GM19372 (cell line): ENCODE measurements around the gene BCL2L1.
A peak's percentile ranks its signal among the peaks of the same experiment; 100 is the strongest.
"Not testable (repeated sequence)": the region's sequence is repeated elsewhere in the genome, so short reads cannot be mapped to it uniquely, and the experiment has no call there.

ENCODE experiments used
- ATAC-seq: cut with Tn5 transposase; IDR thresholded peaks from one replicate; pipeline ENCODE4 v1.9.1; 2021; ENCODE audit warnings: mild to moderate bottlenecking, low read depth, moderate library complexity; ENCODE audit not compliant: unreplicated experiment

The BCL2L1 gene

DNA sequence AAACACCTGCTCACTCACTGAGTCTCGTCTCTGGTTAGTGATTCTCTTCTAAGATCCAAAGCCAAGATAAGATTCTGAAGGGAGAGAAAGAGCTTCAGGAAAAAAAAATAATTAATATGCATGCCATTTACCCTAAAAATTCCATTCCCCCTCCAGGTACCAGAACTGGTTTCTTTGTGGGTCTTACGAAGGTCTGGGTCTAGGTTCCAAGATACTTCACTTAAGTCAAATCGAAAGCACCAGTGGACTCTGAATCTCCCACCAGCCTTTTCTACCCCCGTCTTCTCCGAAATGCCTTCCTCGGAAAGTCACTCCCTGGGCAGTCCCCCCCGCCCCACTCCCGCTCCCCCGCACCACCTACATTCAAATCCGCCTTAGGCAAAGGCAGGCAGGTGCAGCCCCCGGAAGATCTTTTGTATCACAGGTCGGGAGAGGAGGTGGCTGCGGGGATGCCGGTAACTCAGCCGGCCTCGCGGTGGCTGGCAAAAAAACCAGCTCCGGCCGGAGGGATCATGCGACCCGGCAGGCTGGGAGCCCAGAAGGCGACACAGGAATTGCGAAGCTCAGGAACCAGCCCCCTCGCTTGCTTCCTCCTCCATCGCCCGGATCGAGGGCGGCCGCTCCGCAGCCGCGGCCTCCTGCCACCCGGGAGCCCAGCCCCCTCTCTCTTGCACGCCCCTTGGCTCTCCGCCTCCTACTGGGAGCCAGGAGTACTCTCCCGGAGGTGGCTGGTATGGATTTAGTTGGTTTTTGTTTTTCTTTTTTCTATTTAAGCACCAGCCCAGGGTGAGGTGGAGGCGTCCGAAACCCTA lies at the start of gene BCL2L1:
BCL2L1 (minus strand) TSS at position 612 of the 812 bp plus-strand sequence. CDS start 650 bp downstream, outside the sequence.
- no peak for ATAC-seq

DNA sequence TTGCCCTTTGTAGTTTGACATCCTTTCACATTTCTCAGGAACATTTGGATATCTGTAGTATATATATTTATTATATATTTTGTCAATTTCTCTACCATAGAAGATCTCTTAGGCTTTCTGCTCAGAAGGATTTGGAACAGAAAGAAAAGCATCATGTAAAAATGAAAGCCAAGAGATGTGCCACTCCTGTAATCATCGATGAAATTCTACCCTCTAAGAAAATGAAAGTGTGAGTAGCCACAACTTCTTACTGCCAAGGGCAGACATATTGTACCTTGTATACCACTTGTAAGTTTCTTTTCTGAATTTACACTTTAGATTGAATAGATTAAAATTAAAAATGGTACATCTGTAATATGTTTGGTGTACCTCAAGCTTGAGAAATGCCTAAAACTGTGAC lies 47.6 kb upstream of the BCL2L1 start:
- no peak for ATAC-seq

DNA sequence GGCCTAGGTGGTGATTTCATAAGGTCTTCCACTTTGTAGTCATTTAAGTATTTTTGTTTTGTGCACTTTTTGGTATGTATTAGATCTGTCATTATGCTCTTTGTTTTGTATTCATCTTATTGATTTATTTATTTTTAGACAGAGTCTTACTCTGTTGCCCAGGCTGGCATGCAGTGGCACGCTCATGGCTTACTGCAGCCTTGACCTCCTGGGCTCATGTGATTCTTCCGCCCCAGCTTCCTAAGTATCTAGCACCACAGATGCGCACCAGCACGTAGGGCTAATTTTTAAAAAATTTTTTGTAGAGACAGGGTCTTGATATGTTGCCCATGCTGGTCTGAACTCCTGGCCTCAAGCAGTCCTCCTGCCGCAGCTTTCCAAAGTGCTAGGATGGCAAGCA lies 47.0 kb upstream of the BCL2L1 start:
- no peak for ATAC-seq

DNA sequence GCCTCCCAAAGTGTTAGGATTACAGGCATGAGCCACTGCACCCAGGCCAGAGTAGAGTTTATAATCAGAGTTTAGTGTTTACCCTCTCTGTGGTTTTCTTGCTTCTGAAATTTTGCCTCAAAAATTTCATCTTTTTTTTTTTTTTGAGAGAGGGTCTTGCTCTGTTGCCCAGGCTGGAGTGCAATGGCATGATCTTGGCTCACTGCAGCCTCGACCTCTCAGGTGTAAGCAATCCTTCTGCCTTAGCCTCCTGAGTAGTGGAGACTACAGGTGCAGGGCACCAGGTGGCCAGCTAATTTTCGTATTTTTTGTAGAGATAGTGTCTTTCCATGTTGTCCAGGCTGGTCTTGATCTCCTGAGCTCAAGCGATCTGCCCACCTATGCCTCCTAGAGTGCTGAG lies 45.1 kb upstream of the BCL2L1 start:
- no peak for ATAC-seq

DNA sequence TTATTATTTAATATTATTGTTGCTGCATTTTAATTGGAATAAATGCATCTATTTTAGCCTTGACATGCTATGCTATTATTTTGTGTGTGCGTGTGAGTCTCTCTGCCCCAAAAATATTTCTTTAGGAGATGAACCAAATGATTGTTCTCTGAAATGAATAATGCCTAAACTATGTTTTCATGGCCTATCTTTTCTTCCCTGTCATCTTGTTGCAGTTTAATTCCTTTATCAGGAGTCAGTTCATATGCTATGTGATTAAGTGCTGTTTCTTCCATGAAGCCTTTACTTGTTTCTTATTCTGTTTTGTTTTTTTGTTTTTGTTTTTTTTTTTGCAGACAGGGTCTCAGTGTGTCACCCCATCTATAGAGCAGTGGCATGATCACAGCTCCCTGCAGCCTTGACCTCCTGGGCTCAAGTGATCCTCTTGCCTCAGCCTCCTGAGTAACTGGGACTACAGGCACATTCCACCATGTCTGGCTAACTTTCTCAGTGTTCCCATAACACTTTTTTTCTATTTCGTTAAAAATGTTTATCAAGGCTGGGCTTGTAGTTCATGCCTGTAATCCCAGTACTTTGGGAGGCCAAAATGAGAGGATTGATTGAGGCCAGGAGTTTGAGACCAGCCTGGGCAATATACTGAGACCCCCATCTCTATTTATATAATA lies 42.1 kb upstream of the BCL2L1 start:
- ATAC-seq, result no peak

DNA sequence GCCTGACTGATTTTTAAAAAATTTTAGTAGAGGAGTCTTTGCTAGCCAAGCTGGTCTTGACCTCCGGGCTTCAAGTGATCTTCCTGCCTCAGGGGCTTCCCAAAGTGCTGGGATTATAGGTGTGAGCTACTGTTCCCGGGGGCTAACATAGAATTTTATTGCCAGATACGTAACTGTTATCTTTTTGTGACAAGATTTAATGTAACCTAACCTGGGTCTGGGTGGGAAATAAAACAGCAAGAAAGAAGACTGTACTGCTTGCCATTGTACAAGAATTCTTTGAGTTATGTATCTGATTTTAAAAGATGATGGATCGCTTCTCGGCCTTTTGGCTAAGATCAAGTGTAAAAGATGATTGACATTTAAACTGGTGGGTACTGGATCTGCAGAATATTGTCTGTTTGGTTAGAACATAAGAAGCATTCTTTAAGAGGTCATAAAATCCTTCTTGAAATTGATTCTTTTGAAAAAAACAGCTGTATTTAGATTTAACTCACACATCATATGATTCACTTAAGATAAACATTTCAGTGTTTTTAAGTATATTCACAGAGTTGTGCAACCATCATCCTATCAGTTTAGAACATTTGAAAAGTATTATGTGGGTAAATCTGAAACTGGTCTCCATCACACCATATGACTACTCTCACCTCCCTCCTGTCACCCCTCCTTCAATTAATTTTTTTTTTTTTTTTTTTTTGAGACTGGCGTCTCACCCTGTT lies 38.0 kb upstream of the BCL2L1 start:
- no peak for ATAC-seq

DNA sequence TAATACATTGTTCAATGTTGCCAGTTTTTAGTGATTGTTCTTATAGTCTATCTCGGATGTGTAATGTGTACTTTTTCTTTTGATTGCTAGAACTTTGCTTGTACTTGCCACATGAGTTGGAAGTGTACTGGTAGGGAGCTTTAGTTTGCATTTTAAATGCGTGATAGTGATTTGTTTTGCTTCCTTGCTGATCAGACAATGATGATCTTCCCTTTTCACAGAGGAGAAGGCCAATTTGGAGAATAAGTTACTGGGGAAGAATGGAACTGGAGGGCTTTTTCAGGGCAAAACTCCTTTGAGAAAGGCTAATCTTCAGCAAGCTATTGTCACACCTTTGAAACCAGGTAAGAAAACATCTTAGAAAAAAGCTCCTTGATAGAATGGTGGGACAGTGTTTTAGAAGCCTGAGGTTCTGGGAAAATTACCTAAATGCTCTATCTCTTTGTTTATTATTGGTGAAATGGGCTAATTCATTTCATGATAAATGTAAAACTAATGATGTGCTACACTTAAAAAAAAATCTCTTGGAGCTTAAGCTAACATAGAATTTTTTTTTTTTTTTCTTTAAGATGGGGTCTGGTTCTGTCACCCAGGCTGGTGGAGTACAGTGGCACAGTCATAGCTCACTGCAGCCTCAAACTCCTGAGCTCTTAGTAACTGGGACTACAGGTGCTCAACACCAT lies 37.3 kb upstream of the BCL2L1 start:
- ATAC-seq, result no peak

DNA sequence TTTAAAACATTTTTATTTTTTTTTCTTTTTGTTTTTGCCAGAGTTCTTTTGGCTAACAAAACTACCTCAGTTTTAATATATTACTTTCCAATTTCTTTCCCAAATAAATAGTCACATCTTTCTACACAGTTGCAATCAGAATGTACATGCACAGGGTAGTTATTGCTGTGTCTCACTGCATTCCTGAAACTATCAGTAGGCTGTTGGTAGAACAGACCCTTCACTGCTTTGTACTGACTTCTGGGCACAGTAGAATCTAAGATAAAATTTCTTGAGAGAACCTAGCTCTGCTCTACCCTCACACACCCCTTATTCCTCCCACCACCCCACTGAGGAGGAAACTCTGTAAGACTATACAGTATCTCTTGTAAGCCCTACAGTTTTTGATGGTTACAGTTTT lies 36.3 kb upstream of the BCL2L1 start:
- ATAC-seq, result no peak

DNA sequence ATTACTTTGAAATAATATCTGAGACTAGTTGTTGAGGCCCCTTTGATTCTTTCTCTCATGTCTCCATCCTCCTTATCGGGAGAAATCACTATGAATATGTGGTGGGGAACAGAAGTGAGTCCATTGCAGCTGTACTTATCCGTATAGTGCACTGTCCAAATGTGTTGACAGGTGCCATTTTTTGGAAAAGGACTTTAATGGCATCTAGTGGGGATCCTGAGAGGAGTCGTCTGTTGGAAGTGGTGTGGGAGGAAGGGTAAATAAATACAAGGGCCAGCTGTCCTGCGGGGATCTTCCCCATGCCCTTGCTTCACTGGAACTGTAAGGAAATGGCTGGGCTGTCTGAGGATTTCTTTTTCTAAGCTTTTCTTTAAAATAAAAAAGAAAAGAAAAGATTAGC lies 35.9 kb upstream of the BCL2L1 start:
- no peak for ATAC-seq

DNA sequence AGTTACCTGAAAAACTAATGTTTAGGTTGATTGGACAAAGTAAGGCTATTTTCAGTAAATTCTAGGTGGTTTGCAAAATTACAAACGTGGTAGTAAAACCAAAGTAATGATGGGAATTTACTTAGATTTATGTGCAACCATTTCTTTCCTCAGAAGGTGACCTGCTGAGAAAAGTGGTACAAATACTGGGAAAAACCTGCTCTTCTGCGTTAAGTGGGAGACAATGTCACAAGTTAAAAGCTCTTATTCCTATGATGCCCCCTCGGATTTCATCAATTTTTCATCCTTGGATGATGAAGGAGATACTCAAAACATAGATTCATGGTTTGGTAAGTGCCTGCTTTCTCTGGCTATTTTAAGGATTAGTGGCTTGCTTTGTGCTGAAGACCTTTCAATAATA lies 34.6 kb upstream of the BCL2L1 start:
- no peak for ATAC-seq

DNA sequence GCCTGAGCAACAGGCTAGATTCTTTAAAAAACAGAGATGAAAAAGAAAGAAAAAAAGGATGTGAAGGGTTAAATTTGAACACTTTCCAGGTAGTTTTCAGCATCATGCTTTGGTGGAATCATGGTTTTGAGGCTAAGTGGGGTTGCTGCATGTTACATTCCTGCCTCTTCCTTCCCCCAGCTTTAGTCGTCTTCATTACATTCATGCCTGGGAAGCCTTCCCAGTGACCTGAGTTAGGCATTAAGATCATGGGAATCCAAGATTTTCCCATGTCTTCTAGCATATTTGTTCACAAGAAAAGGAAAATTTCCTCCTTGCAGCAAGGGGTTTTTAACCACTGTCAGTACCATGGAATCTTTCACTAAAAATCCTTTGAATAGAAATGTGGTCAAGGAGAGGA lies 28.5 kb upstream of the BCL2L1 start:
- no peak for ATAC-seq

DNA sequence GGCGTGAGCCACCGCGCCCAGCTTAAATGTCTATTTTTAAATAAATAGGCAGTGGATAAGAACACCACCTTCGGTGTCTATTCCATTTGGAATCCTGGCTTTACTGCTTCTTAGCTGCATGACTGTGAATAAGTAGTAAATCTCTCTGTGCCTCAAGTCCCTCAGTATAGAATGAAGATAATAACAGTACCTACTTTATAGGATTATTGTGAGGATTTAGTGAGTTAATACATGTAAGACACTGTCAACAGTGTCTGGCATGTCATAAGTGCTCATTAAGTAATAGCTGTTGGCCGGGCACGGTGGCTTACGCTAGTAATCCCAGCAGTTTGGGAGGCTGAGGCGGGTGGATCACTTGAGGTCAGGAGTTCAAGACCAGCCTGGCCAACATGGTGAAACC lies 26.6 kb upstream of the BCL2L1 start:
- ATAC-seq, result no peak

DNA sequence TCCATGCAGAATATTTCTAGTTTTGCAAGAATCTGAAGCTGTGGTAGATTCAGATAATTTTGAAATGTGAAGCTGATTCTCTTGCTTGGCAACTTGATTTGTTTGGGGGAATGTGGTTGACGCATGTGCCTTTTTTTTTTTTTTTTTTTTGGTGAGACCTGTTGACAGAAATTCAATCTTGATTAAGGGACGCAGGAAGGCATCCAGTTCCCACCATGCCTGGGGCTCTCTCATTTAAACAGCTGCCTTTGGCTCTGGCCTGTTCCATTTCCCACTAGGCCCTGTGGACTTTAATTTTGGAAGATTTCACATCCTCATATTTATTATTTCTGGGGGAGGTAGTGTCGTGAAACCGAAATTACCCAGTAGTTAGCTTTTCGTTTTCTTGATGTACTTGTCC lies 25.0 kb upstream of the BCL2L1 start:
- ATAC-seq, result no peak

DNA sequence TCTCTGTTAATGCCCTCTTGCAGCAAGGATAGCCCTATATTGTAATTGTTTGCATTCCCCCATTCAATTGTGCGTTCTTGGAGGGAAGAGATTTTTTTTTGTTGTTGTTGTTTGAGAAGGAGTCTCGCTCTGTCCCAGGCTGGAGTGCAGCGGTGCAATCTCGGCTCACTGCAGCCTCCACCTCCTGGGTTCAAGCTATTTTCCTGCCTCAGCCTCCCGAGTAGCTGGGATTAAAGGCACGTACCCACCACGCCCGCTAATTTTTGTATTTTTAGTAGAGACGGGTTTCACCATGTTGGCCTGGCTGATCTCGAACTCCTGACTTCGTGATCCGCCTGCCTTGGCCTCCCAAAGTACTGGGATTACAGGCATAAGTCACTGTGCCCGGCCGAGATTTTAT lies 24.4 kb upstream of the BCL2L1 start:
- not testable (repeated sequence) for ATAC-seq

DNA sequence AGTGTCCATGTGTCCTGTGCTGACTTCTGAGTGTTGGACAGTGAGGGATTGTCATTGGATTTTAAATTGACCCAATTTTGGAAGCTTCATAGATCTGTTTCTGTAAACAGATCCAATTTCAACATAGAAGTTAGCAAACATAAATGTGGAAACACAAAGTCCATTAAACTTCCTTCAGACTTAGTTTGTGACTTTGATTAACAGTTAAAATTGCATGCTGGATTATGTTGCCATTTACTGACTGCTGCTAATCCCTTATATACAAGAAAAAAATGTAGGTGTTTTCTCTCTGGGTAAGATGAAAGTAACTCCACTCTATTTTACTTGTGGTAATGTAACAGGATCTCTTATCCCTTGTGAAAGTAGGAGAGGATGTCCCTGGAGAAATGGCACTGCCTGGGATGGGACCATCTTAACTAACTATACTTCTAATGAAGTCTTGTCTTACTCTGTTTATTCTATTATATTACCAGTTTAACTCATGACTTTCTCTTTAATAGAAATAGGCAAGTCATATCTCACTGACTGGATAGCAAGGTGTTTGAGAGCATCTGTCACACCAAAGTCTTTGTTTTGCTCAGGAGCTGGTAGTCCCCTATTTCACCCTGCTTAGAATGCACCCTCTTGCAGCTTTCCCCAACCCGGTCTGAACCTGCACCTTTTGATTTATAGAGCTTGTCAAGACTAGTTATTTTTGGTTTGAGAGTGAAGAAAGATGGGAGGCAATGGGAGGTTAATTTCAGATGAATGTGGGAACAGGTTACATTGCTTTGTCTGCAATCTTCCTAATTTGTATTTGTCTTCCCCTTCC lies 23.6 kb upstream of the BCL2L1 start:
- ATAC-seq, result no peak

DNA sequence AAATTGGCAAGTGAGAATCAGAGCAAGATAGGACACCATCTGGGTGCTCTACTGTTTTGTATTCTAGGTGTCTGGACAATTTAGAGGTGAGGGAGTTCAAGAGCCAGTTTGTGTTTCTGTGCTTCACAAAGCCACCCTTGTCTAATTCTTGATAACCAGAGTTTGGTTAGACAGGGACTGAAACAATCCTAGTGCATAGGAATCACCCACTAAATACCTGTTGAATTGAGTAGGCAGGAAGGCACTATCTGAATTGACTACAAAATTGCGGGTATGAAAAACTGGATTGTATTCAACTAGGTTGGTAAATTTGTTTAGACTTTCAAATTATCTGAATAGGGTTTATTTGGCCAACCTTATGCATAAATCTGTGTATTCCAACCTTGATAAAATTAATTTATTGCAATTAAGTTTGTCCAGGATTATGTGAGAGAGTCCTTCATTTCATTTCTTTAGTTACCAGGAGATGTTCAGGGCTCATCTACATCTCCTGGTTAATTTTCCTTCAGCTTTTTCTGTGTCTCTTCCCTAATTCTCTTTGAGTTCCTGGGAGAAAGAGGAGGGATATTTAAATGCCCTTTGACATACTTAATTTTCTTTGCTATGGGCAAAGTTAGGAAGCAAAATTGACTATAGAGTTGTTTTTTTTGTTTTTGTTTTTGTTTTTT lies 18.1 kb upstream of the BCL2L1 start:
- no peak for ATAC-seq

DNA sequence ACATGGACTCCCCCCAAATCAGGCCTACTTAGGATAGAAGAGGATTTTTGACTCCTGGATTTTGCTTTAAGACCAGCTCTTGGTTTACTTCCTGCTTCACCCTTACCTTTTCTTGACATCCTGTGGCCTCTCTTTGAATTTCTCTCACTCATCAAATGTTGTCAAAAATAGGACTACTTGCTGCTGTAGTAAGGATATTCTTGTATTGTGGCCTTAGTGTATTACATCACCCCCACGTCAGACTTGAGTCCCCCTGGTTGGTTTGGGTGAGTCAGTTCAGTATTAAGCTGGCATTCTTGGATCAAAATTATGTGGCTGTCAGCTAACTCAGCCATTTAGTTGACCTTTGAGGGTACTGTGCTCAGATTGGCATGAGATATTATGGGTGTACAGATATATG lies 17.5 kb upstream of the BCL2L1 start:
- ATAC-seq, result no peak

DNA sequence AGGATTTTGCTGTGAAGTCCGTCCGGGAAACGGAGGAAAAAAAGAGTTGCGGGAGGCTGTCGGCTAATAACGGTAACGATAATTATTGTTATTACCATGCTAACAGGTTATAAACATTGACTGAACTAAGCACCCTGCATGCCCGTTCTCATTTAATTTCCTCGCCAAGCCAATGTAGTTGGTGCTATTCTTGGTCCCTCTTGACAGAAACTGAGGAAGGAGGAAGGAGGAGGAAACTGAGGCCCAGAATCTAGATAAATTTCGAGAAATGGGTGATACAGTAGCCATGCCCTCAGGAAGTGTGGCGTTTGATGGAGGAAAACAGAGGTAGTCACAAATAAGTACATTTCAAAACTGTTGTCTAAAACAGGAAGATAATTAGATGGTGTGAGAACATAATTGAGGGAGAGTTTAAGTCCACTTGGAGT lies 16.9 kb upstream of the BCL2L1 start:
- ATAC-seq, result no peak

DNA sequence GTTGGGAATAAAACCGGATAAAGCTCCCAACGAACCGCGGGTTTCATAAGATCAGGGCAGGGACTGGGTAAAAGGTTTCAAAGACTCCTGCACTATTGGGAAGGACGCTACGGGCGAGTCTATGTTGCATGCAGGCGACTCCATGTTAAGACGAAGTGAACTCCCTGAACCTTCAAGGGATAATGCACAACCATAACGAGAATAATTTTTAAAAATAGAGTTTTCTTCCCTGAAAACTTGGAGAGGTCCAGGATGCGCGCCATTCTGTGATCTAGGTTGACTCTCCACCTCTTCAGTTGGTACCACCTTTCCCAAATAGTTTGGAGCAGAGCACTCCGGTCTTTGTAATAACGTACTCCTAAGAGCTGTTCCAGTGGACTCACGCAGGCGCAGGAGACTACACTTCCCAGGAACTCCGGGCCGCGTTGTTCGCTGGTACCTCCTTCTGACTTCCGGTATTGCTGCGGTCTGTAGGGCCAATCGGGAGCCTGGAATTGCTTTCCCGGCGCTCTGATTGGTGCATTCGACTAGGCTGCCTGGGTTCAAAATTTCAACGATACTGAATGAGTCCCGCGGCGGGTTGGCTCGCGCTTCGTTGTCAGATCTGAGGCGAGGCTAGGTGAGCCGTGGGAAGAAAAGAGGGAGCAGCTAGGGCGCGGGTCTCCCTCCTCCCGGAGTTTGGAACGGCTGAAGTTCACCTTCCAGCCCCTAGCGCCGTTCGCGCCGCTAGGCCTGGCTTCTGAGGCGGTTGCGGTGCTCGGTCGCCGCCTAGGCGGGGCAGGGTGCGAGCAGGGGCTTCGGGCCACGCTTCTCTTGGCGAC lies 16.3 kb upstream of the BCL2L1 start, which contains the start of gene TPX2:
TPX2 (plus strand) TSS at position 562 of the 821 bp plus-strand sequence. CDS start 18,187 bp downstream, outside the sequence.
- ATAC-seq, result peak; percentile 98
